ENCODE measurements around the gene GPC5.

GPC5 gene

DNA sequence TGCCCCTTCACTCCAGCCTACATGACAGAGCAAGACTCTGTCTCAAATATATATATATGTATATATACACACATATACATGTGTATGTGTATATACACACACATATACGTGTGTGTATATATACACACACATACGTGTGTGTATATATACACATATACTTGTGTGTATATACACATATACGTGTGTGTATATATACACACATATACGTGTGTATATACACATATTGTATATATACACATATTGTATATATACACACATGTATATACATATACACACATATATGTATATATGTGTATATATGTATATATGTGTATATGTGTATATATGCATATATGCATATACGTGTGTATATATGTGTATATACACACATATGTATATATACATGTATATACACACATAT is 173.3 kb downstream of the GPC5 start:
- Histone ChIP-seq H3F3A (ENCODE audit: insufficient read depth, low read length) (no peaks in the 10 kb centered on the region), H3K27me3 (ENCODE audit: insufficient read depth, low read length) (no peaks in the 10 kb centered on the region), H4K20me1 (ENCODE audit: insufficient read depth, low read length) (no peaks in the 10 kb centered on the region), H3K4me3 (ENCODE audit: low read depth, low read length, poor library complexity, severe bottlenecking) (no peak overlapping the region), H3K9ac (ENCODE audit: low read length) (no peak overlapping the region), H3K9me2 (ENCODE audit: low read depth, low read length) (no peaks in the 10 kb centered on the region), H3K79me2 (ENCODE audit: insufficient read depth, low read length) (no peaks in the 10 kb centered on the region), H3K27ac (ENCODE audit: low read depth, low read length, poor library complexity, severe bottlenecking) (no peak overlapping the region), H2AFZ (ENCODE audit: low read length) (no peak overlapping the region), H3K4me1 (ENCODE audit: insufficient read depth, low read length, severe bottlenecking) (no peaks in the 10 kb centered on the region), H3K9me3 (ENCODE audit: low read length) (no peaks in the 10 kb centered on the region), H3K36me3 (ENCODE audit: insufficient read depth, low read length) (no peaks in the 10 kb centered on the region), H3K4me2 (ENCODE audit: low read length) (no peak overlapping the region)
- TF ChIP-seq CTCF (IDR thresholded peaks at IDR 0.05; ENCODE audit: low read length): no peak
- no peak for TF ChIP-seq EZH2 (IDR thresholded peaks at IDR 0.05; ENCODE audit: borderline replicate concordance, low read length)

GRCh38 chr13:91572439-91572838 is 174.0 kb downstream of the GPC5 start:
- H3K4me3 ChIP-seq (ENCODE audit: low read depth, low read length, poor library complexity, severe bottlenecking): no peak overlapping the region
- H3K27ac ChIP-seq (ENCODE audit: low read depth, low read length, poor library complexity, severe bottlenecking): no peak overlapping the region
- no peaks in the 10 kb centered on the region for H3K79me2 ChIP-seq (ENCODE audit: insufficient read depth, low read length)
- H3K4me2 ChIP-seq (ENCODE audit: low read length): no peak overlapping the region
- no peaks in the 10 kb centered on the region for H3F3A ChIP-seq (ENCODE audit: insufficient read depth, low read length)
- H3K4me1 ChIP-seq (ENCODE audit: insufficient read depth, low read length, severe bottlenecking): no peaks in the 10 kb centered on the region
- TF ChIP-seq EZH2 (IDR thresholded peaks at IDR 0.05; ENCODE audit: borderline replicate concordance, low read length) (no peak), CTCF (IDR thresholded peaks at IDR 0.05; ENCODE audit: low read length) (no peak)
- no peaks in the 10 kb centered on the region for H3K9me3 ChIP-seq (ENCODE audit: low read length)
- no peaks in the 10 kb centered on the region for H3K9me2 ChIP-seq (ENCODE audit: low read depth, low read length)
- no peaks in the 10 kb centered on the region for H3K36me3 ChIP-seq (ENCODE audit: insufficient read depth, low read length)
- H3K9ac ChIP-seq (ENCODE audit: low read length): no peak overlapping the region
- no peaks in the 10 kb centered on the region for H4K20me1 ChIP-seq (ENCODE audit: insufficient read depth, low read length)
- H3K27me3 ChIP-seq (ENCODE audit: insufficient read depth, low read length): no peaks in the 10 kb centered on the region
- no peak overlapping the region for H2AFZ ChIP-seq (ENCODE audit: low read length)

GRCh38 chr13:91572944-91573598 is 174.7 kb downstream of the GPC5 start:
- H3K9me3 ChIP-seq (ENCODE audit: low read length): no peaks in the 10 kb centered on the region
- no peaks in the 10 kb centered on the region for H4K20me1 ChIP-seq (ENCODE audit: insufficient read depth, low read length)
- TF ChIP-seq EZH2 (IDR thresholded peaks at IDR 0.05; ENCODE audit: borderline replicate concordance, low read length): no peak
- TF ChIP-seq CTCF (IDR thresholded peaks at IDR 0.05; ENCODE audit: low read length): no peak
- no peak overlapping the region for H3K4me3 ChIP-seq (ENCODE audit: low read depth, low read length, poor library complexity, severe bottlenecking)
- H3K36me3 ChIP-seq (ENCODE audit: insufficient read depth, low read length): no peaks in the 10 kb centered on the region
- no peak overlapping the region for H3K4me2 ChIP-seq (ENCODE audit: low read length)
- no peaks in the 10 kb centered on the region for H3K9me2 ChIP-seq (ENCODE audit: low read depth, low read length)
- no peaks in the 10 kb centered on the region for H3F3A ChIP-seq (ENCODE audit: insufficient read depth, low read length)
- no peaks in the 10 kb centered on the region for H3K4me1 ChIP-seq (ENCODE audit: insufficient read depth, low read length, severe bottlenecking)
- H3K9ac ChIP-seq (ENCODE audit: low read length): no peak overlapping the region
- H3K79me2 ChIP-seq (ENCODE audit: insufficient read depth, low read length): no peaks in the 10 kb centered on the region
- H3K27me3 ChIP-seq (ENCODE audit: insufficient read depth, low read length): no peaks in the 10 kb centered on the region
- H2AFZ ChIP-seq (ENCODE audit: low read length): no peak overlapping the region
- no peak overlapping the region for H3K27ac ChIP-seq (ENCODE audit: low read depth, low read length, poor library complexity, severe bottlenecking)

All from OCI-LY1 (cell line).